K562 (cell line): ENCODE data around the gene SLC13A3. TPM values are rescaled to one million over a fixed set of nuclear protein-coding genes. Genes with fewer than 3 reads are reported as not detected.

ENCODE experiments used
- ATAC-seq: fragments of 200-7000 bp; cut with Tn5 transposase; 3 replicates; pipeline ENCODE4 v1.9.1; 2020; ENCODE audit warnings: moderate library complexity
- BruUV-seq: library from RNA; stranded (reverse); fragments of 400-500 nt; replicated peaks from 2 replicates; lab custom pipeline; 2021; lab: Mats Ljungman, UMichigan
- CTCF ChIA-PET: fragments of 300-600 bp; formaldehyde crosslinking; extraction: SDS; loops from one replicate; lab custom pipeline; 2021; ENCODE audit warnings: low intra/inter-chr PET ratio; lab: Yijun Ruan, JAX
- POLR2A ChIA-PET: fragments of 300-600, 350-650 bp; sonication (Branson Sonifier 250); formaldehyde crosslinking; extraction: SDS; loops from one replicate; lab custom pipeline; 2021; ENCODE audit warnings: antibody characterized with exemption, inconsistent platforms; lab: Yijun Ruan, JAX
- DNase-seq, 4 experiments: peaks; one replicate each; pipeline versions ENCODE4 v3.0.0 to v3.0.0-alpha.2; 2011 to 2018; ENCODE audit warnings: low spot score in 3 of 4, mixed read lengths in 3 of 4; ENCODE audit errors: extremely low read depth in 1 of 4
- FAIRE-seq: peaks from 2 replicates; lab custom pipeline; 2011; peaks lifted over from hg19 to GRCh38; lab: Jason Lieb, UNC
- H2AFZ ChIP-seq: 2 replicates; pipeline ENCODE4 v1.6.0; 2011; ENCODE audit warnings: low read depth, low read length, control low read depth, inconsistent platforms
- H3K27ac ChIP-seq: fragments of 200-600 bp; 3 replicates; pipeline ENCODE4 v1.8.0; 2011; ENCODE audit warnings: low read depth, mild to moderate bottlenecking, control low read depth, inconsistent platforms, low read length, moderate library complexity, mixed read lengths; ENCODE audit errors: extremely low read depth
- H3K27me3 ChIP-seq, 2 experiments: fragments of 300-600 bp in 1 of 2; 2 replicates in 1 of 2; 3 replicates in 1 of 2; pipeline versions ENCODE4 v1.6.0 to v1.8.0; 2011; ENCODE audit warnings: inconsistent platforms in 2 of 2, low read length in 2 of 2, mild to moderate bottlenecking in 1 of 2, mixed read lengths in 1 of 2, moderate library complexity in 1 of 2; ENCODE audit not compliant: control insufficient read depth in 2 of 2, insufficient read depth in 2 of 2
- H3K36me3 ChIP-seq: fragments of 300-600 bp; 3 replicates; pipeline ENCODE4 v1.8.0; 2011; ENCODE audit warnings: mild to moderate bottlenecking, low read length, inconsistent platforms; ENCODE audit not compliant: control insufficient read depth, insufficient read depth
- H3K4me1 ChIP-seq, 2 experiments: fragments of 200-600 bp in 1 of 2; replicated peaks in 1 of 2; 2 replicates in 1 of 2; 3 replicates in 1 of 2; pipeline versions ENCODE4 v1.5.1 to v1.8.0; 2011; ENCODE audit warnings: inconsistent platforms in 2 of 2, low read length in 2 of 2, mild to moderate bottlenecking in 1 of 2, mixed read lengths in 1 of 2, moderate library complexity in 1 of 2; ENCODE audit not compliant: control insufficient read depth in 2 of 2, insufficient read depth in 2 of 2
- H3K4me2 ChIP-seq: 2 replicates; pipeline ENCODE4 v1.6.1; 2011; ENCODE audit warnings: low read length, control low read depth, inconsistent platforms, mixed read lengths; ENCODE audit not compliant: insufficient read depth
- H3K4me3 ChIP-seq: fragments of 200-600 bp; sonication (generic), shearing (Covaris generic); 2 replicates; pipeline ENCODE4 v1.5.1; 2016; ENCODE audit warnings: control low read depth, inconsistent platforms
- H3K79me2 ChIP-seq: fragments of 200-600 bp; 3 replicates; pipeline ENCODE4 v1.8.0; 2011; ENCODE audit warnings: low read length, inconsistent platforms; ENCODE audit not compliant: control insufficient read depth, insufficient read depth
- H3K9ac ChIP-seq, 2 experiments: 2 replicates each; pipeline versions ENCODE4 v1.6.0 to v1.6.1; 2011; ENCODE audit warnings: low read depth in 2 of 2, low read length in 2 of 2, control low read depth in 1 of 2, inconsistent platforms in 1 of 2, mild to moderate bottlenecking in 1 of 2, mixed read lengths in 1 of 2; ENCODE audit not compliant: insufficient read depth in 1 of 2
- H3K9me1 ChIP-seq: one replicate; pipeline ENCODE4 v1.6.0; 2011; ENCODE audit warnings: inconsistent platforms, mild to moderate bottlenecking, low read length, moderate library complexity; ENCODE audit not compliant: control insufficient read depth, insufficient read depth
- H3K9me3 ChIP-seq: replicated peaks from 2 replicates; pipeline ENCODE4 v1.5.1; 2011; ENCODE audit warnings: low read depth, low read length, inconsistent platforms; ENCODE audit not compliant: control insufficient read depth, insufficient read depth
- H4K20me1 ChIP-seq: replicated peaks from 2 replicates; pipeline ENCODE4 v1.6.1; 2011; ENCODE audit warnings: low read length, inconsistent platforms, mixed read lengths; ENCODE audit not compliant: control insufficient read depth, insufficient read depth
- ARID2 ChIP-seq: fragments of 450-650 bp; IDR thresholded peaks from 2 replicates; pipeline ENCODE4 v1.6.1; 2017; ENCODE audit warnings: antibody characterized with exemption, mild to moderate bottlenecking
- ATF1 ChIP-seq, 2 experiments: fragments of 450-650 bp in 1 of 2; IDR thresholded peaks; 2 replicates each; pipeline ENCODE4 v1.6.1; 2016; ENCODE audit warnings: missing compliant biosample characterization in 1 of 2, missing genetic modification characterization in 1 of 2
- FOXA3 ChIP-seq, 2 experiments: fragments of 450-650 bp in 1 of 2; sonication (generic) in 1 of 2; formaldehyde crosslinking; IDR thresholded peaks in 1 of 2; conservative IDR thresholded peaks in 1 of 2; 2 replicates each; pipeline versions ENCODE4 v1.4.0 to v1.8.0; 2020 to 2022; ENCODE audit warnings: mild to moderate bottlenecking in 2 of 2, missing genetic modification reagents in 1 of 2
- GABPB1 ChIP-seq: sonication (generic); formaldehyde crosslinking; IDR thresholded peaks from 2 replicates; pipeline ENCODE4 v1.8.0; 2022; ENCODE audit warnings: mild to moderate bottlenecking, missing genetic modification reagents
- KLF1 ChIP-seq: fragments of 450-650 bp; IDR thresholded peaks from 2 replicates; pipeline ENCODE4 v1.6.1; 2016; ENCODE audit warnings: missing genetic modification characterization, missing compliant biosample characterization
- TBP ChIP-seq: optimal IDR thresholded peaks from 2 replicates; pipeline ENCODE3; 2011; ENCODE audit warnings: low read depth, low read length, improper control_type of control experiment
- ZNF408 ChIP-seq: fragments of 250-450 bp; sonication (Bioruptor Pico); IDR thresholded peaks from 2 replicates; pipeline ENCODE4 v1.4.0; 2020; ENCODE audit warnings: low read depth, mild to moderate bottlenecking, moderate library complexity
- ZNF586 ChIP-seq: fragments of 450-650 bp; formaldehyde crosslinking; conservative IDR thresholded peaks from 2 replicates; pipeline ENCODE4 v1.4.0; 2020; ENCODE audit warnings: mild to moderate bottlenecking, moderate library complexity
- WGBS: fragments of 100-300 bp; shearing (Covaris generic); methylation state at CpG from one replicate; pipeline ENCODE4 v1.1.6; 2016; ENCODE audit warnings: low coverage, mixed read lengths; ENCODE audit not compliant: insufficient coverage; ENCODE audit errors: missing lambda C conversion rate; 5-methylcytosine and 5-hydroxymethylcytosine counted together
- in situ Hi-C: fragments of 300-500 bp; cut with MboI; formaldehyde crosslinking; loops from 4 replicates; pipeline ENCODE4 v1.15.0; 2018; ENCODE audit warnings: inconsistent platforms, mixed read lengths
- intact Hi-C: fragments of 100-400 bp; cut with micrococcal nuclease; formaldehyde crosslinking; loops from 2 replicates; pipeline ENCODE4 v1.14.2; 2022
- polyA plus RNA-seq, 8 experiments: library from polyadenylated mRNA; depleted of rRNA in 4 of 8; stranded (reverse) in 5 of 8; unstranded in 3 of 8; fragments of >200 nt; fragmentation: Nextera tagmentation in 2 of 8; fragmentation: Illumina TruSeq in 1 of 8; extraction: Ambion mirVana in 2 of 8; extraction: Trizol in 1 of 8; gene quantifications; 2 replicates each; pipeline versions ENCODE4 v1.2.1 to v1.2.3, GENCODE V29; 2011 to 2014; ENCODE audit warnings: inconsistent platforms in 1 of 8, missing spikeins in 1 of 8
- total RNA-seq, 7 experiments: library from RNA; depleted of rRNA in 6 of 7; stranded (reverse); fragments of >200 nt in 6 of 7; fragmentation: Illumina TruSeq in 2 of 7; extraction: Trizol in 2 of 7; gene quantifications; 2 replicates each; pipeline versions ENCODE4 v1.2.1 to v1.2.3, GENCODE V29; 2011 to 2021; ENCODE audit warnings: low replicate concordance in 1 of 7
- TF ChIP-seq, protein P1 (sequence below): sonication (generic); formaldehyde crosslinking; IDR thresholded peaks from 2 replicates; pipeline ENCODE4 v1.9.0; 2022; ENCODE audit warnings: mild to moderate bottlenecking, missing genetic modification reagents
- TF ChIP-seq, protein P2 (sequence below): fragments of 200-400 bp; formaldehyde crosslinking; IDR thresholded peaks from 2 replicates; pipeline ENCODE4 v1.6.1; 2017; ENCODE audit warnings: mild to moderate bottlenecking, low read depth, low read length, moderate library complexity
- TF ChIP-seq, protein P3 (sequence below), 3 experiments: fragments of 200-800 bp in 1 of 3; fragments of 250-450 bp in 1 of 3; fragments of 450-650 bp in 1 of 3; sonication (Bioruptor Pico) in 1 of 3; sonication (Bioruptor generic) in 1 of 3; formaldehyde crosslinking in 1 of 3; IDR thresholded peaks; 2 replicates each; pipeline versions ENCODE4 v1.6.1 to v1.8.0; 2016 to 2022; ENCODE audit warnings: mild to moderate bottlenecking in 2 of 3, missing genetic modification characterization in 2 of 3, missing compliant biosample characterization in 1 of 3, moderate library complexity in 1 of 3
- TF ChIP-seq, protein P4 (sequence below): fragments of 250-450 bp; sonication (Bioruptor Pico); IDR thresholded peaks from 2 replicates; pipeline ENCODE4 v1.8.0; 2022; ENCODE audit warnings: moderate library complexity, mild to moderate bottlenecking, inconsistent platforms

Gene SLC13A3
- total and polyA plus RNA-seq, 9 of the 15 experiments (the other 6 are each of a cell fraction or from before 2014, with no cell fraction given), result 5.5 to 16.4 (median 8.5) TPM

DNA sequence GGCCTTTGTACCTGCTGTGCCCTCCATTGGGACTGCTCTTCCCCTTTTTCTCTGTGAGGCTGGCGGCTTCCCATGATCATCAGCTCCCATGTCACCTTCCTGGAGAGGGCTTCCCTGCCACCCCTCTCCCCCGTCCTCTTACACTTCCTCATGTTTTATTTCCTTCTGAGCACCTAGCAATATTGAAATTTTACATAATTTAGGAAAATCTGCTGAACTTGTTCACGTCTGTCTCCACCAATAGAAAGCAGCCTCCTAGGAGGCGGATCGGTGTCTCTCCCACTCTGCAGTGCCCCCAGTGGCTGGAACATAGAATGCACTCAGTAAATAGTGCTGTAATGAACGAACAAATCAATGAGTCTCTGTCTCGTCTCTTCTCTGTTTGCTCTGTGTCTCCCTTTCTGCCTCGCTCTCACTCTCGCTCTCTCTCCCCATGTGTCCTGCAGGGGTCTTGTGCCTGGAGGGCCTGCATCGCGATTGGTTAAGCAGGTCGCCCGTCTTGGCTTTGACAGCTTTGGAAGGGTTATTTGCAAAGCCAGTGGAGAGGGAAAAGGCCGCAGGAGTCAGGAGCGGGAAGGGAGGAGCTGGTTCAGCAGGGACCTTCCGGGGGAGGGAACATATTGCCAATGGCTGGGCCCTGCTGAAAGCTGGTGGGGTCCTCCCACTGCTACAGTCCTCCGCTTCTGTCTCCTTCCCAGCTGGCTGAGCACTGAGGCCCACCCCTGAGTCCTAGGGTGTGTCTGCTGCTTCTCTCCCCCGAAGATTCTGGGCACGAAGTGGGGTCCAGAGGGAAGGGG, 88.7 kb downstream of the SLC13A3 start:
- in situ Hi-C loops, result no loop called here
- 10% methylated on average over 17 of the region's 19 CpGs for WGBS
- ATAC-seq (peak; percentile 92), DNase-seq (peak; percentile 81 to 88 (median 88)), FAIRE-seq (peak; percentile 95)
- Histone ChIP-seq H3K27me3 (peaks cover 0 to under 1% of the 10 kb centered on the region in 2 experiments; a peak in 1 of 5 replicates), H3K79me2 (no peaks in the 10 kb centered on the region), H4K20me1 (no peaks in the 10 kb centered on the region), H3K36me3 (no peaks in the 10 kb centered on the region), H3K9me1 (no peaks in the 10 kb centered on the region), H3K4me2 (peak overlapping the region; percentile 70), H3K27ac (no peak overlapping the region; the same call in 2 of the 3 replicates), H3K4me3 (peak overlapping the region; percentile 9; the same call in 1 of the 2 replicates), H3K4me1 (peaks cover 19 to 31% of the 10 kb centered on the region in 2 experiments), H3K9me3 (no peaks in the 10 kb centered on the region), H3K9ac (peak overlapping the region; percentile 16 to 87; a peak in 3 of 4 replicates), H2AFZ (peak overlapping the region; percentile 94)
- intact Hi-C loops, result loop anchor here (5.0 to 10.0 kb wide), 2 partner anchors 82 to 135 kb away; no protein-coding TSS in a partner anchor
- ChIA-PET CTCF (interaction anchor here (0.6 to 1.5 kb wide), 3 partner anchors 117 to 137 kb away, joined by 3 to 4 read pairs (median 3); no protein-coding TSS in a partner anchor), POLR2A (interaction anchor here (0.5 to 1.5 kb wide), 4 partner anchors 11 to 129 kb away, joined by 3 to 6 read pairs (median 4); partner anchors contain the start of gene OCSTAMP)
- BruUV-seq, result no TSS peak
- TF ChIP-seq ZNF586 (CRISPR knock-in tag) (no peak), KLF1 (tag) (no peak), FOXA3 (CRISPR knock-in tag; conservative IDR thresholded peaks at IDR 0.05 in 1 of 2, IDR thresholded peaks at IDR 0.05 in 1 of 2) (peak; percentile 86), ARID2 (no peak), ATF1 (CRISPR knock-in tag; IDR thresholded peaks at IDR 0.05) (no peak), ATF1 (tag; IDR thresholded peaks at IDR 0.05) (peak; percentile 14; the same call in 1 of the 2 replicates), GABPB1 (CRISPR knock-in tag) (peak; percentile 37; the same call in 1 of the 2 replicates), ZNF408 (CRISPR knock-in tag) (no peak), TBP (peak; percentile 30)
- TF ChIP-seq, protein P1, sequence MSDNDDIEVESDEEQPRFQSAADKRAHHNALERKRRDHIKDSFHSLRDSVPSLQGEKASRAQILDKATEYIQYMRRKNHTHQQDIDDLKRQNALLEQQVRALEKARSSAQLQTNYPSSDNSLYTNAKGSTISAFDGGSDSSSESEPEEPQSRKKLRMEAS (CRISPR knock-in tag), result peak; percentile 31; the same call in 1 of the 2 replicates
- TF ChIP-seq, protein P2, sequence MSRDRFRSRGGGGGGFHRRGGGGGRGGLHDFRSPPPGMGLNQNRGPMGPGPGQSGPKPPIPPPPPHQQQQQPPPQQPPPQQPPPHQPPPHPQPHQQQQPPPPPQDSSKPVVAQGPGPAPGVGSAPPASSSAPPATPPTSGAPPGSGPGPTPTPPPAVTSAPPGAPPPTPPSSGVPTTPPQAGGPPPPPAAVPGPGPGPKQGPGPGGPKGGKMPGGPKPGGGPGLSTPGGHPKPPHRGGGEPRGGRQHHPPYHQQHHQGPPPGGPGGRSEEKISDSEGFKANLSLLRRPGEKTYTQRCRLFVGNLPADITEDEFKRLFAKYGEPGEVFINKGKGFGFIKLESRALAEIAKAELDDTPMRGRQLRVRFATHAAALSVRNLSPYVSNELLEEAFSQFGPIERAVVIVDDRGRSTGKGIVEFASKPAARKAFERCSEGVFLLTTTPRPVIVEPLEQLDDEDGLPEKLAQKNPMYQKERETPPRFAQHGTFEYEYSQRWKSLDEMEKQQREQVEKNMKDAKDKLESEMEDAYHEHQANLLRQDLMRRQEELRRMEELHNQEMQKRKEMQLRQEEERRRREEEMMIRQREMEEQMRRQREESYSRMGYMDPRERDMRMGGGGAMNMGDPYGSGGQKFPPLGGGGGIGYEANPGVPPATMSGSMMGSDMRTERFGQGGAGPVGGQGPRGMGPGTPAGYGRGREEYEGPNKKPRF, result no peak
- TF ChIP-seq, protein P3, sequence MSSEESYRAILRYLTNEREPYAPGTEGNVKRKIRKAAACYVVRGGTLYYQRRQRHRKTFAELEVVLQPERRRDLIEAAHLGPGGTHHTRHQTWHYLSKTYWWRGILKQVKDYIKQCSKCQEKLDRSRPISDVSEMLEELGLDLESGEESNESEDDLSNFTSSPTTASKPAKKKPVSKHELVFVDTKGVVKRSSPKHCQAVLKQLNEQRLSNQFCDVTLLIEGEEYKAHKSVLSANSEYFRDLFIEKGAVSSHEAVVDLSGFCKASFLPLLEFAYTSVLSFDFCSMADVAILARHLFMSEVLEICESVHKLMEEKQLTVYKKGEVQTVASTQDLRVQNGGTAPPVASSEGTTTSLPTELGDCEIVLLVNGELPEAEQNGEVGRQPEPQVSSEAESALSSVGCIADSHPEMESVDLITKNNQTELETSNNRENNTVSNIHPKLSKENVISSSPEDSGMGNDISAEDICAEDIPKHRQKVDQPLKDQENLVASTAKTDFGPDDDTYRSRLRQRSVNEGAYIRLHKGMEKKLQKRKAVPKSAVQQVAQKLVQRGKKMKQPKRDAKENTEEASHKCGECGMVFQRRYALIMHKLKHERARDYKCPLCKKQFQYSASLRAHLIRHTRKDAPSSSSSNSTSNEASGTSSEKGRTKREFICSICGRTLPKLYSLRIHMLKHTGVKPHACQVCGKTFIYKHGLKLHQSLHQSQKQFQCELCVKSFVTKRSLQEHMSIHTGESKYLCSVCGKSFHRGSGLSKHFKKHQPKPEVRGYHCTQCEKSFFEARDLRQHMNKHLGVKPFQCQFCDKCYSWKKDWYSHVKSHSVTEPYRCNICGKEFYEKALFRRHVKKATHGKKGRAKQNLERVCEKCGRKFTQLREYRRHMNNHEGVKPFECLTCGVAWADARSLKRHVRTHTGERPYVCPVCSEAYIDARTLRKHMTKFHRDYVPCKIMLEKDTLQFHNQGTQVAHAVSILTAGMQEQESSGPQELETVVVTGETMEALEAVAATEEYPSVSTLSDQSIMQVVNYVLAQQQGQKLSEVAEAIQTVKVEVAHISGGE (CRISPR knock-in tag; IDR thresholded peaks at IDR 0.05), result 0 out of 6 replicates have a peak, but pooled peaks of 1 of the 3 experiments have one; percentile 39
- TF ChIP-seq, protein P4, sequence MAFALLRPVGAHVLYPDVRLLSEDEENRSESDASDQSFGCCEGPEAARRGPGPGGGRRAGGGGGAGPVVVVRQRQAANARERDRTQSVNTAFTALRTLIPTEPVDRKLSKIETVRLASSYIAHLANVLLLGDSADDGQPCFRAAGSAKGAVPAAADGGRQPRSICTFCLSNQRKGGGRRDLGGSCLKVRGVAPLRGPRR (CRISPR knock-in tag), result no peak
